Esophagus (tissue), 2 donors: ENCODE data around the gene PITPNC1. TPM values are rescaled to one million over a fixed set of nuclear protein-coding genes. Genes with fewer than 3 reads are reported as not detected.

ENCODE experiments used
- H3K27ac ChIP-seq, 2 donors: one replicate each; pipeline ENCODE4 v1.5.1; 2013; ENCODE audit warnings: low read depth in 2 of 2, mild to moderate bottlenecking in 2 of 2, inconsistent platforms in 1 of 2, low read length in 1 of 2, moderate library complexity in 1 of 2
- H3K27me3 ChIP-seq, 2 donors: one replicate each; pipeline ENCODE4 v1.6.1; 2013; ENCODE audit warnings: low read length in 2 of 2, control low read depth in 1 of 2, mild to moderate bottlenecking in 1 of 2; ENCODE audit not compliant: insufficient read depth in 2 of 2, control insufficient read depth in 1 of 2
- H3K36me3 ChIP-seq, 2 donors: one replicate each; pipeline ENCODE4 v1.6.1; 2013; ENCODE audit warnings: low read length in 1 of 2; ENCODE audit not compliant: control insufficient read depth in 2 of 2, insufficient read depth in 2 of 2
- H3K4me1 ChIP-seq, 2 donors: one replicate each; pipeline ENCODE4 v1.6.1; 2013; ENCODE audit warnings: low read length in 1 of 2; ENCODE audit not compliant: control insufficient read depth in 2 of 2, insufficient read depth in 2 of 2
- H3K4me3 ChIP-seq, 2 donors: one replicate each; pipeline ENCODE4 v1.5.1; 2013; ENCODE audit warnings: low read length in 2 of 2, mild to moderate bottlenecking in 2 of 2, low read depth in 1 of 2, moderate library complexity in 1 of 2
- H3K9me3 ChIP-seq, 2 donors: one replicate each; pipeline ENCODE4 v1.6.1; 2013; ENCODE audit warnings: mild to moderate bottlenecking in 2 of 2, low read depth in 1 of 2, low read length in 1 of 2, moderate library complexity in 1 of 2; ENCODE audit not compliant: control insufficient read depth in 2 of 2, insufficient read depth in 1 of 2
- WGBS, 2 donors: extraction: QIAGEN DNeasy Blood & Tissue Kit; methylation state at CpG; one replicate each; pipeline ENCODE4 v1.1.7; 2013; 5-methylcytosine and 5-hydroxymethylcytosine counted together
- polyA plus RNA-seq, 2 donors: library from polyadenylated mRNA; stranded (reverse); fragments of 200-250 nt; gene quantifications; one replicate each; pipeline ENCODE4 v1.2.3, GENCODE V29; 2013
- donor health status: healthy with polysubstance abuse.
- donor health status: Bipolar disorder and iron deficiency.

The PITPNC1 gene
- polyA plus RNA-seq, 2 donors = 7.9 to 9.6 TPM

DNA sequence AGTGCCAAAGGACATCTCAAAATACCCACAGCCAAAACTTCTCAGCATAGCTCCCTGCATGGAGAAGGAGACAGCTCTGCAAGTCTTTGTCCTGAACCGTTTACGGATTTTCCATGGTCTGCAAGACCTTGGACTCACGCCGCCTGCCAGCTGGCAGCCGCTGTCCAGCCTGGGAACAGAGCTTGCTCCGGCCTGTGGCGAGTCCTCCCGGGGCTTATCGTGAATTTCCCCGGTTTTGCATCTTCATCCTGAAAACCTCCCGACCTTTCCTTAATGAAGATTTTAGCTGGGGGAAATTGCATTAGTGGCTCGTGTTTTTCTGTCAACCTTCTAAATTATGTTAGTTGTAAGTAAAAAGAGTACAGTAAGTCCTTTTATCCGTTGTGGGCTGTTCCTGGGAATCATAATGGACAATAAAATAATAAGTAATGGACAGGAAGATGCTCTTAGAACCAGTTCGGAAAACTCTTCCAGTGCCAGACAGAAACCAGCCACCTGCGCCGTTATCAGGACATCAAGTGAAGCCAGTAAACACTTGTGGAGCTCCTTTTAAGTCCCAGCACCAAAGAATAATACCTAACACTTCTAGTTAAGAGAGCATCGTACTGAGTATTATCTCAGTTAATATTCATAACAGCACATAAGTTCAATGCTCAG is 228.3 kb downstream of the PITPNC1 start:
- Histone ChIP-seq H3K9me3 (peaks cover 0 to 2% of the 10 kb centered on the region in 2 donors), H3K27me3 (no peaks in the 10 kb centered on the region), H3K36me3 (no peaks in the 10 kb centered on the region), H3K4me3 (no peak overlapping the region), H3K4me1 (peaks cover 2 to 7% of the 10 kb centered on the region in 2 donors), H3K27ac (no peak overlapping the region)
- 64 to 78% methylated on average over 17 of the region's 17 CpGs for WGBS, 2 donors

DNA sequence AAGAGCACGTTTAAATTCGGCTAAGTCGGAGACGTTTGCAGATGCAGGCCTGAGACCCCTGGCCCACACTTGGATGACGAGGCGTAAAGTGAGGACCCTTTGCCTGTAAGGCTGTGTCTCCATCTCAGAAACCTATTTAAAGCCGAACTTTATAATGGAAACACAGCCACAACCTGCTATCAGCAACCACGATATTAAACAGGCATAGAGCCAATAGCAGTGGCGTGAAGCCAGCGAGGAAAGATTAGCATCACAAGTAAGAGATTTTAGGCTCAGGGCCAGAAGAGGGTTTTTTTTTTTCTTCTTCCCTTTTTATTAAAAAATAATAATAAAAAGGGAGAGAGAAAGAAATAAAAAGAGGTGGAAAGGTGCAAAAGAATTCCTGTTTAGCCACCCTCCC is 229.4 kb downstream of the PITPNC1 start:
- H3K9me3 ChIP-seq = peaks cover 0 to 2% of the 10 kb centered on the region in 2 donors

DNA sequence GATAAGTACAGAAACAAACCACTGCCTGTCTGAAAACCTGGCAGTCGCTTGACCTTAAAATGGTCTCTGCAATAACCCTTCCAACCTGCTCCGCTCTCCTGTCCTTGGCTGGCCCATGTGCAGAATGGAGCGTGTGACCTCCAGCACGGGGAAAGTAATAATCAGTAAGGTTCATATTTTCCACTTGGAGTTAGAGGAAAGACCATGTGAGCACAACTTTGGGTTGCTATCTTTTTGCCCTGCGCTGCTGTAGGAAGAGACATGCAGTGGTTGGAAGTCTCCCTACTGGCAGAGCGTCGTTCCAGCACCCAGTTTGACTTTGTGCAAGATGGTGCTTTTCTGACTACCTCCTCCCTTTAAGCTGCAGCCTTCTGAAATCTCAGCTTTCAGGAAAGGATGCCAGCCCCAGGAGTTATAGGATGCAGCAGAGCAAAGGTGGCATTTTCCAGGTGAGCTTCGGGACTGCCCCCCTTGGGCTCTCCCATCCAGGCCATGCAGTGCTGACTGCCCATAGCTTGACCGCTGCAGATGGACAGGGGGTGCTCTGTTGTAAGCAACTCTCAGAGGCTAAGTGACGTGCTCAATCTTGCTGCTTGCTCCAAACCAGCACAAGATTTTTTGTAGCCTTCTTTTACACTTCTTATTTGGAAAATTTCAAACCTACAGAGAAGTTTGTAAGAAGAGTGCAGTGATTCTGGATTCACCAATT is 230.0 kb downstream of the PITPNC1 start:
- H3K27me3 ChIP-seq = no peaks in the 10 kb centered on the region
- H3K9me3 ChIP-seq = peaks cover 0 to 2% of the 10 kb centered on the region in 2 donors
- H3K4me3 ChIP-seq = no peak overlapping the region
- H3K36me3 ChIP-seq = no peaks in the 10 kb centered on the region
- peaks cover 2 to 8% of the 10 kb centered on the region in 2 donors for H3K4me1 ChIP-seq
- H3K27ac ChIP-seq = no peak overlapping the region
- 70 to 81% methylated on average over 10 of the region's 10 CpGs for WGBS, 2 donors

More for the DNA sequence above, 229.4 kb downstream of the PITPNC1 start:
- Histone ChIP-seq H3K36me3 (no peaks in the 10 kb centered on the region), H3K4me3 (no peak overlapping the region), H3K4me1 (peaks cover 2 to 7% of the 10 kb centered on the region in 2 donors), H3K27ac (no peak overlapping the region), H3K27me3 (no peaks in the 10 kb centered on the region)
- WGBS, 2 donors = 32 to 48% methylated on average over 10 of the region's 10 CpGs

DNA sequence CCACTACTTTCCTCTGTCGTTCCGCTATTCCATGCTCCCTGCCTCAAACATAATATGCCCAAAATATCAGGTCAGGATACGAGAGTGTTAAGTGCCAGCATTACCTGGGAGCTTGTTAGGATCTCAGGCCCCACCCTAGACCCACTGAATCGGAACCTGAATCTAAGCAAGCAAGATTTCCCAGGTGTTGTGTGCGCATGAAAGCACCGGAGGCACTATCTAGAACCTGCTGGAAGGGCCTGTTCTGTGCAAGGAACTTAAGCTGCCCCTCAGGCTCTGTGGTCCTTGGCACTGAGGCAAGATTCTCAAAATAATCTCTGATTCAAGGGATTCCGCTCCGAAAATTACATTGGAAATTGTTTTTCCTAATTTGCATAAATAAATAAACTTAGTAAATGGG is 233.0 kb downstream of the PITPNC1 start:
- Histone ChIP-seq H3K4me3 (no peak overlapping the region), H3K4me1 (peaks cover 5 to 9% of the 10 kb centered on the region in 2 donors), H3K9me3 (peaks cover 0 to 2% of the 10 kb centered on the region in 2 donors), H3K27me3 (no peaks in the 10 kb centered on the region), H3K27ac (peak overlapping the region; percentile 15 to 17), H3K36me3 (no peaks in the 10 kb centered on the region)
- 64 to 77% methylated on average over 8 of the region's 8 CpGs for WGBS, 2 donors

DNA sequence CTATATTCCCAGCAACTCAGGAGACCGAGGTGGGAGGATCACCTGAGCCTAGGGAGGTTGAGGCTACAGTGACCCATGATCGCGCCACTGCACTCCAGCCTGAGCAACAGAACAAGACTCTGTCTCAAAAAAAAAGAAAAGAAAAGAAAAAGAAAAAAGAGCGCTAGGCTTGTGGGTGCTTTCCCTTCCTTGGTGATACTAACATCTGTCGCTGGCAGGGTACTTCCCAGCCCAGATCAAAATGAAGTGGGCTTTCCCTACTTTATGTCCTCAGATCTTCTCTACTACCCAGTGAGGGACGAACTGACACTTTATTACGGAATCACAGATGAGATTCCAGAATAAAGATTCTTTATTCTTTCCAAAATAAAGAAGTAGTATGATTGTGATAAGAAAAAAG is 236.9 kb downstream of the PITPNC1 start:
- H3K4me3 ChIP-seq = no peak overlapping the region
- no peaks in the 10 kb centered on the region for H3K27me3 ChIP-seq
- no peaks in the 10 kb centered on the region for H3K36me3 ChIP-seq
- peaks cover 0 to 2% of the 10 kb centered on the region in 2 donors for H3K9me3 ChIP-seq
- H3K4me1 ChIP-seq = peaks cover 3 to 8% of the 10 kb centered on the region in 2 donors
- 94% methylated on average over 7 of the region's 7 CpGs for WGBS, 2 donors
- no peak overlapping the region for H3K27ac ChIP-seq

DNA sequence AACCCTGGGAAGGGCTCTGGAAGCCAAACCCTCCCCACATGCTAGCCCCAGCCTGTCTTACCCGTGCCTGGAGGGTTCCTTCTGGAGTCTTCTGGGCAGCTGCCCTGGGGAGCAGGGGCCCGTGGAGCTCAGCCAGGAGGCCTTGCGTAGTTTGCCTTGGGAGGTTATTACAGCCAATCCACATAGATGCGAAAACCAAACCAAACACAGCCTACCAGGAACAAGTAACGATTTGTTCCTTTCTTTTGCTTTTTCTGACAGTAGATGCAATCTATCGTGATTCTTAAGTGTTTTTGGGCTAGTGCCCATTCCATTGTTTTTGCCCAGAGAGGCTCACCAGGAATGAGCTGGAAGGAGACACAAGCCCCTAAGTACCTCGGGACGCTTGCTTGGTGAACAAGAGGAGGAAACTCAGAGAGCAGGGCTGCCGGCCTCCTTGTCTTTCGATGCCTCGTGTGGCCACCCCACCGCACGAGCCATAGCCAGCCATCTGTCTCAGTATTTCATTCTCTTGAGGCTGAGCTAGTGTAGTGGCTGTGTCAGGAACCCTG is 238.0 kb downstream of the PITPNC1 start:
- H3K4me3 ChIP-seq = no peak overlapping the region
- WGBS, 2 donors = 54 to 69% methylated on average over 13 of the region's 13 CpGs
- no peaks in the 10 kb centered on the region for H3K36me3 ChIP-seq
- H3K27ac ChIP-seq = peak overlapping the region in 1 of 2 donors; percentile 18
- no peaks in the 10 kb centered on the region for H3K9me3 ChIP-seq
- H3K27me3 ChIP-seq = no peaks in the 10 kb centered on the region
- H3K4me1 ChIP-seq = peaks cover 3 to 5% of the 10 kb centered on the region in 2 donors

DNA sequence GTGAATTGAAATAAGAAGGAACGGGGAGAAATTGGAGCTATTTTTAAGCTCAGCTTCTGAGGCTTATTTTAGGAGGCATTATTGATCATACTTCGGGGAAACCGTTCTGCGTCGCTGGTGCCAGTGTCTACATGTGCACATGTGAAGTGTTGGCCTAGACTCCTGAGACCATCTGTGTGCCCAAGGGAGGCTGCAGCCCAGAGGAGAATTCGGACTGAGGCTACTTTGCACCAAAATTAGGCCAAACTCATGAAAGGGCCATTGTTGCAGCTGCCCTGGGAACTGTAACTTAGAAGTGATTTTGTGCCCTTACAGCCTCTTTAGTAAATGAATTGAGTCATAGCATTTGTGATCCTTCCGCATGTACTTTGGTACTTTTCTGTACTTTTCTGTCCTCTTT is 238.7 kb downstream of the PITPNC1 start:
- Histone ChIP-seq H3K27ac (no peak overlapping the region), H3K4me3 (no peak overlapping the region), H3K36me3 (no peaks in the 10 kb centered on the region), H3K9me3 (no peaks in the 10 kb centered on the region), H3K27me3 (no peaks in the 10 kb centered on the region), H3K4me1 (peaks cover 3 to 5% of the 10 kb centered on the region in 2 donors)
- 92 to 93% methylated on average over 7 of the region's 7 CpGs for WGBS, 2 donors

DNA sequence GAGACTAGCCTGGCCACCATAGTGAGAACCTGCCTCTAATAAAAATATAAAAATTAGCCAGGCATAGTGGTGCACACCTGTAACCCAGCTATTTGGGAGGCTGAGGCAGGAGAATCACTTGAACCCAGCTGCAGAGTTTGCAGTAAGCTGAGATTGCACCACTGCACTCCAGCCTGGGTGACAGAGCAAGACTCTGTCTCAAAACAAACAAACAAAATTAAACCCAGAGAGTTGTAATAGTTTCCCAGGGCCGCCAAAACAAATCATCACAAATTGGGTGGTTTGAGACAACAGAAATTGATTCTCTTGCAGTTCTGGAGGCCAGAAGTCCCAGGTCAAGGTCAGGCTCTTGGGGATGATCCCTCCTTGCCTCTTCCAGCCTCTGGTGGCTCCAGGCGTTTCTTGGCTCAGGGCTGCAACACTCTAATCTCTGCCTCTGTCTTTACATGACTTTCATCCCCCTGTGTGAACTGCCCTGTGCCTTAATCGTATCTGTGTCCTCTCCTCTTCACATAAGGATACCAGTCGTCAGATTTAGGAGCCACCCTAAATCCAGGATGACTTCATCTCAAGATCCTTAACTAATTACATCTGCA is 240.3 kb downstream of the PITPNC1 start:
- Histone ChIP-seq H3K4me3 (no peak overlapping the region), H3K4me1 (peaks cover 3 to 5% of the 10 kb centered on the region in 2 donors), H3K9me3 (no peaks in the 10 kb centered on the region), H3K36me3 (no peaks in the 10 kb centered on the region), H3K27ac (no peak overlapping the region), H3K27me3 (no peaks in the 10 kb centered on the region)
- 68 to 77% methylated on average over 4 of the region's 4 CpGs for WGBS, 2 donors

DNA sequence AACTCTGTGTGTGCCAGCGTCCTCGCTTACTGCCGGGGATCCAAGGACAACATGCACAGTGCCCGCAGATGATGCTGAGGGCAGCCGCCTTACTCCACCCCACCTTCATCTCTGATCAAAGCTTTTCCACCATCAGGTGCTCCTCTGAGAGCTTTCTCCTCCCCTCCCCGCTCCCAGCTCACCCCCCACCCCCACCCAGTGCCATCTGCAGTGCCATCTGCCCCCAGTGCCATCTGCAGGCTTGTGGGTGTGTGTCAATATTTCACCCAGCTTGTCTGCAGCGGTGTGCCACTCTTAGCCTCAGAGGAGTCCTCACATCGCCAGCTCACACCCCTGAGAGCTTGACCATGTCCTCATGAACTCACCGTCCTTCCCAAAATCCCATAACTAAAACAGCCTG is 242.5 kb downstream of the PITPNC1 start:
- no peaks in the 10 kb centered on the region for H3K27me3 ChIP-seq
- H3K36me3 ChIP-seq = no peaks in the 10 kb centered on the region
- H3K9me3 ChIP-seq = no peaks in the 10 kb centered on the region
- no peak overlapping the region for H3K27ac ChIP-seq
- H3K4me1 ChIP-seq = peaks cover 3 to 5% of the 10 kb centered on the region in 2 donors
- 95 to 97% methylated on average over 9 of the region's 9 CpGs for WGBS, 2 donors
- H3K4me3 ChIP-seq = no peak overlapping the region
